Measurements from ENCODE around the gene GFRA1.

Gene GFRA1

DNA sequence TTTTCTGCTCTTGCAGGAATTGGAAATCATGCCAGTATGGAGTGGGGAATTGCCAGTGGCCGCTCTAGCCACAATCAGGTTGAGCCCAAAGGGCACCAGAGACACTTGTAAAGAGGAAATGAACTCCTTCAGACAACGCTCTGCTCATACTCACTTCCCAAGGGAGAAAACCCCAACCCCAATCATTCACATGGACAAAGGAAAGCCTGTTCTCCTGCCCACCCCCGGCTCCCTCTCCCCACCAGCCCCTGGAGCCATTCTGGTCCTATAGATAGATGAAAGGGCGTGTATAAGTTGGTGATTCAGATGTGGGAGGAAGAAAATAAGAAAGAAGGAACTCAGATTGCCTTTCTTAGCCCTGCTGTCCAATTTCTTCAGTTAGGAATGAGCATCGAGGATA, 57.4 kb downstream of the GFRA1 start:
- Histone ChIP-seq H3K4me1 (ENCODE audit: control insufficient read depth, insufficient read depth, low read length) (peaks cover 8% of the 10 kb centered on the region), H3K27ac (ENCODE audit: low read length) (no peak overlapping the region)

DNA sequence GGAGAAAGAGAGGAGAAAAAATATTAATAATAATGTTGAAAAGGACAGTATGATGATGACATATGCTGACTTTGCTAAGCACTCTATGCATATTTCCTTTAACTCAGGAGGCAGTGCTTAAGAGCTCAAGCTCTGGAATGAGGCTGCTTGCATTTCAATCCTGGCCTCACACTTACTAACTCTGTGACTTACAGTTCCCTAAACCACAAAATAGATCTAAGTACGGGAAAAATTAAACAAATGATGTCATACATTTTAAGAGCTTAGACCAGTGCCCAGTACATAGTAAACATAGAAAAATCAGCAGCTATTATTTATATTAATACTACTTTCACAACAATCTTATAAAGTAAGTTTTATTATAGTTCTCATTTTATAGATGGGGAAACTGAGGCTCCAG, 61.3 kb downstream of the GFRA1 start:
- H3K9ac ChIP-seq (ENCODE audit: low read length in 2 of 2): no peak overlapping the region
- no peaks in the 10 kb centered on the region for H3K27me3 ChIP-seq (ENCODE audit: control insufficient read depth in 1 of 2, insufficient read depth in 2 of 2, low read length in 2 of 2)
- no peaks in the 10 kb centered on the region for H3K36me3 ChIP-seq (ENCODE audit: control insufficient read depth in 2 of 2, insufficient read depth in 2 of 2, low read length in 2 of 2)
- no peaks in the 10 kb centered on the region for H3K9me3 ChIP-seq (ENCODE audit: control insufficient read depth in 2 of 2, low read length in 2 of 2)
- peaks cover 14% of the 10 kb centered on the region for H3K4me1 ChIP-seq (ENCODE audit: control insufficient read depth, insufficient read depth, low read length)
- no peak overlapping the region for H3K4me3 ChIP-seq (ENCODE audit: low read length in 2 of 2)
- no peak overlapping the region for H3K27ac ChIP-seq (ENCODE audit: low read length)

More for the DNA sequence above, 57.4 kb downstream of the GFRA1 start:
- H3K9me3 ChIP-seq (ENCODE audit: control insufficient read depth in 2 of 2, low read length in 2 of 2): no peaks in the 10 kb centered on the region
- H3K9ac ChIP-seq (ENCODE audit: low read length in 2 of 2): no peak overlapping the region
- H3K36me3 ChIP-seq (ENCODE audit: control insufficient read depth in 2 of 2, insufficient read depth in 2 of 2, low read length in 2 of 2): no peaks in the 10 kb centered on the region
- H3K4me3 ChIP-seq (ENCODE audit: low read length in 2 of 2): no peak overlapping the region
- no peaks in the 10 kb centered on the region for H3K27me3 ChIP-seq (ENCODE audit: control insufficient read depth in 1 of 2, insufficient read depth in 2 of 2, low read length in 2 of 2)

DNA sequence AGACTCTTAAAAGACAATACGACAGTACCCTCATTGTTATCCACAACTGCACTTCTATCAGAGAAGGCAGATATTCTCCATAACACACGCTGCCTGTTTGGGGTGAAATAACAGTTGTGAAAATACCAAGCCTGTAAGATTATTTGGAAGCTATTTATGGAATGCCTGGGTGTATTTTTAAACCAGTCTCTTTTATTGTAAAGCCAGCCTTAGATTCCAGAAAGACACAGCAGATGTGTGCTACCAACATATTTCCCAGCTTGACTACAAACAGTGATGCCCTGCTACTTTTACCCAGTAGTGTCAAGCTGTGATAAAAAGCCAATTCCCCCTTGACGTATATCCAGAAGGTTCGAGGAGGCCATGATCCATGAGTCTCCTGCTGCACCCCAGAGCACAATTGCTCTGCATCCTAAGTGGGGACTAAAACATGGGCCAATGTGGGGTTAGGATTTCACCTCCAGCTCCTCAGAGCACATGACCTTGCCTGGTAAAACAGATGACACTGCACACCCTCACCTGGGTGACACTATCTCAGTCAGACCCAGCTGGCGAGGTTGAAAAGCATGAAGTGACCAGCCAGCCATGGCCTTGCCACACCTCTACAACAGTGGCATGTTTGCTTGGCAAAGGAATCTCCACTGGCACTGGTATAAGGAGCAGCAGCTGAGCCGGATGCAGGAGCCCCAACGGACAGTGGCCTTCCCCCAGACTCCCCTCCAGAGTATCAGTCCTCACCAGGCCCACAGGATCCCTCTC, 62.2 kb downstream of the GFRA1 start:
- H3K4me3 ChIP-seq (ENCODE audit: low read length in 2 of 2): no peak overlapping the region
- H3K27me3 ChIP-seq (ENCODE audit: control insufficient read depth in 1 of 2, insufficient read depth in 2 of 2, low read length in 2 of 2): no peaks in the 10 kb centered on the region
- H3K36me3 ChIP-seq (ENCODE audit: control insufficient read depth in 2 of 2, insufficient read depth in 2 of 2, low read length in 2 of 2): no peaks in the 10 kb centered on the region
- H3K9me3 ChIP-seq (ENCODE audit: control insufficient read depth in 2 of 2, low read length in 2 of 2): no peaks in the 10 kb centered on the region
- H3K27ac ChIP-seq (ENCODE audit: low read length): no peak overlapping the region
- H3K4me1 ChIP-seq (ENCODE audit: control insufficient read depth, insufficient read depth, low read length): peaks cover 14% of the 10 kb centered on the region
- H3K9ac ChIP-seq (ENCODE audit: low read length in 2 of 2): no peak overlapping the region

DNA sequence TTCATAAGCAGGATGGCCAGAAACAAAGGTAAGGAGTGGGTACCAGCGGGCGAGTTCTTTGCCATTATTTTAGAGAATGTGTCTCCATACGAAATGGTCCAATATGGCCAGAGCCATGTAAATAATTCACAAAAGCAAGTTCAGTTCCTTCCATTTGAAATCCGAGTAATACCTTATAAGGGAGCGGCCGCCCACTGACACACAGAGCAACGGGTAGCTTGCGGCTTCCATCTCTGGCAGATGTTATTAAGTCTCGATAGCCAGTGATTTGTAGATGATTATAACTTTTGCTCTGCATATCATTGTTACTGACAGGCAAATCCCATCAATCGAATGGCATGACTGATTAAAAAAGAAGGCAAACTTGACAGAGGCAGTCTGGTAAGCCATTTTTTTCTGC, 63.2 kb downstream of the GFRA1 start:
- Histone ChIP-seq H3K4me3 (ENCODE audit: low read length in 2 of 2) (no peak overlapping the region), H3K9me3 (ENCODE audit: control insufficient read depth in 2 of 2, low read length in 2 of 2) (no peaks in the 10 kb centered on the region), H3K4me1 (ENCODE audit: control insufficient read depth, insufficient read depth, low read length) (peaks cover 14% of the 10 kb centered on the region), H3K9ac (ENCODE audit: low read length in 2 of 2) (no peak overlapping the region), H3K27me3 (ENCODE audit: control insufficient read depth in 1 of 2, insufficient read depth in 2 of 2, low read length in 2 of 2) (no peaks in the 10 kb centered on the region), H3K27ac (ENCODE audit: low read length) (no peak overlapping the region), H3K36me3 (ENCODE audit: control insufficient read depth in 2 of 2, insufficient read depth in 2 of 2, low read length in 2 of 2) (no peaks in the 10 kb centered on the region)

DNA sequence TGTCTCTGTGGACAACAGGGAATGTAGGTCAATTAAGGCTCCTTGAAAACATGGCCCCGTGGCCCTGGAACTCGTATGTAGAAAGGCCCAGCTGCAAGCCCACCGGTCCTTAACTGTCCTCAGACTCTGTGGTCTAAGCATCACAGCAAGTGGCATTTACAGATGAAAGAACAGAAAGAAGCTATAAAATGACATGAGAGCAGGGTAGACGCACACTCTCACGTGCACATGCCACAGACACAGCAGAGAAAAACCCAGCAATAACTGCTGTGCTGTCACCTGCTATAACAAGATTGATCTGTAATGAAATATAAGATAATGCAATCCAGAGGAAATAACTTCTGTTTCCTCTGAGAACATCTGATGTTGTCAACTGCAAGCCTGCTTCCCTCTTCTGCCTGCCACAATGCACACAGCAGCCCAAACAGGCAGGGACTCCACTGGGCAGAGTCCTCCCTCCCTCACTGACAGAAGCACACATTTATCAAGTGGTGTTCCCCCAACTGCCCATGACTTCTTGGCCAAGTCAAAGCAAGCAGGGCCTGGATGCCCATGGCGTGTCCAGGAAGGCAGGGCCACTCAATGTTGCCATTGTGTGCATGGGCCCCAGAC, 63.9 kb downstream of the GFRA1 start:
- Histone ChIP-seq H3K9ac (ENCODE audit: low read length in 2 of 2) (no peak overlapping the region), H3K36me3 (ENCODE audit: control insufficient read depth in 2 of 2, insufficient read depth in 2 of 2, low read length in 2 of 2) (no peaks in the 10 kb centered on the region), H3K9me3 (ENCODE audit: control insufficient read depth in 2 of 2, low read length in 2 of 2) (no peaks in the 10 kb centered on the region), H3K4me3 (ENCODE audit: low read length in 2 of 2) (no peak overlapping the region), H3K27me3 (ENCODE audit: control insufficient read depth in 1 of 2, insufficient read depth in 2 of 2, low read length in 2 of 2) (no peaks in the 10 kb centered on the region), H3K27ac (ENCODE audit: low read length) (no peak overlapping the region), H3K4me1 (ENCODE audit: control insufficient read depth, insufficient read depth, low read length) (peaks cover 14% of the 10 kb centered on the region)

DNA sequence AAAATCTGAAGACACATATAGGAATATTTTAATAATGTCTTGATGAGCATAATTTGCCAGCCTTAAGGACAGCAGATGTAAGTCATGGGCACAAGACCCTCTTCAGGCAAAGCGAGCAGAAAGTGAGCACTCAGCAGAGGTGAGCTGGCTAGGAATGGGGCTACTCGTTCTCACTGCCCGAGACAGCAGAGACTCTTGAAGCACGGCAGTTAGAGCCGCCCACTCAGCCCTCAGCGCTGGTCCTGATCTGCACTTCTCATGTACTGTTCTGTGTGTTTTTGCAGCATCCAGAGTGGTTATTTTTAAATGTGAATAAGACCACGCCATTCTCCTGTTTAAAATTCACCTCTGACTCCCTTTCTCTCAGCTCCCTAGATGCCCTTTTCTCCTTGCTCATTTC, 65.3 kb downstream of the GFRA1 start:
- Histone ChIP-seq H3K9ac (ENCODE audit: low read length in 2 of 2) (no peak overlapping the region), H3K9me3 (ENCODE audit: control insufficient read depth in 2 of 2, low read length in 2 of 2) (no peaks in the 10 kb centered on the region), H3K36me3 (ENCODE audit: control insufficient read depth in 2 of 2, insufficient read depth in 2 of 2, low read length in 2 of 2) (no peaks in the 10 kb centered on the region), H3K27ac (ENCODE audit: low read length) (no peak overlapping the region), H3K4me3 (ENCODE audit: low read length in 2 of 2) (no peak overlapping the region), H3K4me1 (ENCODE audit: control insufficient read depth, insufficient read depth, low read length) (peaks cover 14% of the 10 kb centered on the region), H3K27me3 (ENCODE audit: control insufficient read depth in 1 of 2, insufficient read depth in 2 of 2, low read length in 2 of 2) (no peaks in the 10 kb centered on the region)

DNA sequence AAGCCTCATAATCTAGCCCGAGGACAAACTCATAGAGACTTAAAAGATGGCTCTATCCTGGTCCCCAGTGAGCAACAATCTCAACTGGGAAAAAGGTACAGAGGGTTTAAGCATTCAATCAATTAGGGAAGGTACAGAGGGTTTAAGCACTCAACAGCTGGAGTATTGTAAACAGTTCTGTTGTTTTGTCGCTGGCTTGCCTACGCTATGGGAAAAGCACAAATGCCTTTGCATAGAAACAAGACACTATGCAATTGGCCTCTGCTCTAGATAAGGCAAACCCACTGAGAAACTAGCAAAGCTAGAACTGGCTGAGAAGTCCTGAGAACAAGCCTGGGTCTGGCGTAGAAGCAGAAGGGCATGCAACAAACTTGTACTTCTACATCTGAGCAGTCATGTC, 69.3 kb downstream of the GFRA1 start:
- H3K36me3 ChIP-seq (ENCODE audit: control insufficient read depth in 2 of 2, insufficient read depth in 2 of 2, low read length in 2 of 2): no peaks in the 10 kb centered on the region
- H3K27me3 ChIP-seq (ENCODE audit: control insufficient read depth in 1 of 2, insufficient read depth in 2 of 2, low read length in 2 of 2): no peaks in the 10 kb centered on the region
- no peak overlapping the region for H3K4me3 ChIP-seq (ENCODE audit: low read length in 2 of 2)
- H3K27ac ChIP-seq (ENCODE audit: low read length): no peak overlapping the region
- H3K9me3 ChIP-seq (ENCODE audit: control insufficient read depth in 2 of 2, low read length in 2 of 2): no peaks in the 10 kb centered on the region
- no peaks in the 10 kb centered on the region for H3K4me1 ChIP-seq (ENCODE audit: control insufficient read depth, insufficient read depth, low read length)
- no peak overlapping the region for H3K9ac ChIP-seq (ENCODE audit: low read length in 2 of 2)

DNA sequence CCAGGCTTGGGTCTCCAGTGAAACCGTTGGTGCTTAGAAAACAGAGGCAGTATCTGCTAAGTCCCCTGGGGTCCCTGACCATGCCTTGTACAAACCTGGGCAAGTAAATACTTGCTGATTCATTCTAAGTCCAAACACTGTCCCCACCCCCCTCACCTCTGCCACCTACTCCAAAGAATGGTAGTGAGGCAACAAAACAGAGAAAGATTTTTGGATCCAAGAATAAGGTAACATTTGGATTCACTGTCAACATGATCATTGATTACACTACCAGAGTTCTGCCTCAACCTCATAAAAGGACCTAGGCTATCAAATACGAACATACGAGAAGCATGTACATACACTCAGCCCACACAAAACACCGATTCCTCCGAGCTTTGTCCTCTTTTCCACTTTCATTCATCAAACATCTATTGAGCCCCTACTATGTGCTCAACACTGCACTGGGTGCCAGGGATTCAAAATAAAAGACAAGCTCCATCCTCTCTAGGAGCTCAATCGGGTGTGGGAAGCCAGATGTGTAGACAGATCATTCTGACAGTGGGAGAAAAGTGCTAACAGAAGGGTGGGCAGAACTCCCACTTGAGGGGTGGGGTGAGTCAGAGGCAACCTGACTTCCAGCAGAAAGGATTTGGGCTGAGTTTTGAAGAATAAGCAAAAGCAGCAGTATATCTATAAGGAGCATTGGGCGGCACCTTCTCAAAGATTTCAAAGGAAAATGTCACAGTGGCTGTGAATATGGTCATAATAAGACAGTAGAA, 71.2 kb downstream of the GFRA1 start:
- Histone ChIP-seq H3K9me3 (ENCODE audit: control insufficient read depth in 2 of 2, low read length in 2 of 2) (no peaks in the 10 kb centered on the region), H3K27ac (ENCODE audit: low read length) (no peak overlapping the region), H3K4me3 (ENCODE audit: low read length in 2 of 2) (no peak overlapping the region), H3K4me1 (ENCODE audit: control insufficient read depth, insufficient read depth, low read length) (no peaks in the 10 kb centered on the region), H3K36me3 (ENCODE audit: control insufficient read depth in 2 of 2, insufficient read depth in 2 of 2, low read length in 2 of 2) (no peaks in the 10 kb centered on the region), H3K9ac (ENCODE audit: low read length in 2 of 2) (no peak overlapping the region), H3K27me3 (ENCODE audit: control insufficient read depth in 1 of 2, insufficient read depth in 2 of 2, low read length in 2 of 2) (no peaks in the 10 kb centered on the region)

DNA sequence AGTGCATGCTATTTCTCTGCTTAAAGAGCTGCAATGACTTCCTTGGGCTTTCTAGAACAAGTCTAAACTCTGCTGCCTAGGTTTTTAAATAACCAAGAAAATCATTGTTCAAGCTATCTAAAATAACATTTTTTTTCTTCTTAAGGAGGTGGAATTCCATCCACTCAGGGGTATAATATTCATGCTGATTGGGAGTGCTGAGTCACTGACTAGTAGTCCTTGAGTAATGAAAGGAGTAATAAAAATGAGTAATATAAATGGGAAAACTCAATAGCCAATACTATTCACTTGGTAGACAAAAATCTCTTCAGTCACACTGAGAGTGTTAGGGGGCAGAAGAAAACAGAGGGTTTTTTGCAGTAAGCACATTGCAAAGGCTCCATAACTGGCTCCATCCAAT, 72.0 kb downstream of the GFRA1 start:
- Histone ChIP-seq H3K36me3 (ENCODE audit: control insufficient read depth in 2 of 2, insufficient read depth in 2 of 2, low read length in 2 of 2) (no peaks in the 10 kb centered on the region), H3K4me3 (ENCODE audit: low read length in 2 of 2) (no peak overlapping the region), H3K4me1 (ENCODE audit: control insufficient read depth, insufficient read depth, low read length) (no peaks in the 10 kb centered on the region)

DNA sequence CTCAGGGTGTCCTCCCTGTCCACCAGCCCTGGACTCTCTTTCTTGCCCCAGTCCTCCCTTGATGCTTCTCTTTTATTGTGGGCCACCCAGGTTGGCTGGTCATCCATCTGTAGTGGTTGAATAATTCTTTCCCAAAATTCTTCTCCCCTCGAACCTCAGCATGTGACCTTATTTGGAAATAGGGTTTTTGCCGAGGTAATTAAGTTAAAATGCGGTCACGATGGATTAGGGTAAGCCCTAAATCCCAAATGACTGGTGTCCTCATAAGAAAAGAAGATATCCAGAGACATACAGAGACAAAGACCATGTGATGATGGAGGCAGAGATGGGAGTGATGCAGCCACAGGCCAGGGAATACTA, 74.3 kb downstream of the GFRA1 start:
- H3K9me3 ChIP-seq (ENCODE audit: control insufficient read depth in 2 of 2, low read length in 2 of 2): peaks cover 0 to 6% of the 10 kb centered on the region in 2 donors
- no peak overlapping the region for H3K9ac ChIP-seq (ENCODE audit: low read length in 2 of 2)
- H3K36me3 ChIP-seq (ENCODE audit: control insufficient read depth in 2 of 2, insufficient read depth in 2 of 2, low read length in 2 of 2): no peaks in the 10 kb centered on the region
- H3K4me1 ChIP-seq (ENCODE audit: control insufficient read depth, insufficient read depth, low read length): no peaks in the 10 kb centered on the region
- no peak overlapping the region for H3K4me3 ChIP-seq (ENCODE audit: low read length in 2 of 2)
- H3K27ac ChIP-seq (ENCODE audit: low read length): no peak overlapping the region
- no peaks in the 10 kb centered on the region for H3K27me3 ChIP-seq (ENCODE audit: control insufficient read depth in 1 of 2, insufficient read depth in 2 of 2, low read length in 2 of 2)

More for the DNA sequence above, 72.0 kb downstream of the GFRA1 start:
- no peaks in the 10 kb centered on the region for H3K9me3 ChIP-seq (ENCODE audit: control insufficient read depth in 2 of 2, low read length in 2 of 2)
- H3K27me3 ChIP-seq (ENCODE audit: control insufficient read depth in 1 of 2, insufficient read depth in 2 of 2, low read length in 2 of 2): no peaks in the 10 kb centered on the region
- no peak overlapping the region for H3K27ac ChIP-seq (ENCODE audit: low read length)
- no peak overlapping the region for H3K9ac ChIP-seq (ENCODE audit: low read length in 2 of 2)
